GM19193 (cell line): ENCODE measurements around the gene GLI1.

Experiments used
- POLR2A ChIP-seq: IDR thresholded peaks from 4 replicates; pipeline ENCODE4 v1.6.1; 2011; ENCODE audit not compliant: insufficient read depth, insufficient read length; ENCODE audit errors: extremely low read depth

Gene GLI1

GRCh38 chr12:57518920-57519795, 59.6 kb downstream of the GLI1 start:
- no peak for TF ChIP-seq POLR2A

DNA sequence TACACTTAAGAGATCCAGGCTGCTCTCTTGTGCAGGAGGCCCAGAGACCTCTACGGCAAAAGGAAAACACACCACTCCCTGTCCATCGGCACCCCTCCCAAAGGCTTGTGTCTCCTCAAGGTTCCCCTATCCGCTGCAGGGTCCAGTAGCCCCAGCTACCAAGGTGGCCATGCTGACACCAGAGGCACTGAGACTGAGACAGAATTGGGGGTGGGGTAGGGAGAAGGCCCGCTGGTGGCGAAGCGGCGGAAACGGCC, 60.1 kb downstream of the GLI1 start:
- no peak for TF ChIP-seq POLR2A

GRCh38 chr12:57520053-57520818, 60.7 kb downstream of the GLI1 start, which contains the start of gene DDIT3:
Gene DDIT3, minus strand, starts transcription at chr12:57520514. Its CDS starts 3,108 bp downstream, at chr12:57517406.
- peak; percentile 100 for TF ChIP-seq POLR2A

- no peak for TF ChIP-seq POLR2A
These were observed 62.0 kb downstream of the GLI1 start for GRCh38 chr12:57521525-57522010.
